ENCODE measurements around the gene TAF11L9. TPM values are rescaled to one million over a fixed set of nuclear protein-coding genes. Genes with fewer than 3 reads are reported as not detected.
"Not testable (repeated sequence)": the region's sequence is repeated elsewhere in the genome, so short reads cannot be mapped to it uniquely, and the experiment has no call there.

Gene TAF11L9
- not detected in 2 replicates for total RNA-seq (2014; rRNA removed; shearing (Covaris generic))

DNA sequence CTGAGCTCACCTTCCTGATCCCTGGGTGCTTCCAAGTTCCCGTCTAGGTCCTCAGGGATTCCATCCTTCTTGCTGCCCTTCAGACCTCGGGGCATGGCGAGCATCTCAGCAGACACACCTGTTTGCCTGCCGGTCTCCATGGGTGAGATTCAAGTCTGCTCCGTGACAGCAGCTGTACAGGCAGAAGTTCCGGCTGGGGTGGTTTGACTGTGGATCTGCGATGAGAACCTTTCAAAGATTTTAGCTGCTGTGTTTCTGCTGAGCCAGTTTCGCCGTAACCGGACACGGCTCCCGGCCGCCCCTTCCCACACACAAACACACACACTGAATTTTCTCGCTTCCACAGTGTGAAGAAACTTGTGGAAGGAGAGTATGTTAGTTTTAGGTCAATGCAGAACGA is at the start of gene TAF11L9:
TAF11L9 (minus strand) TSS at position 140 of the 400 bp plus-strand sequence.
- DNase-seq (ENCODE audit: low spot score): not testable (repeated sequence)

DNA sequence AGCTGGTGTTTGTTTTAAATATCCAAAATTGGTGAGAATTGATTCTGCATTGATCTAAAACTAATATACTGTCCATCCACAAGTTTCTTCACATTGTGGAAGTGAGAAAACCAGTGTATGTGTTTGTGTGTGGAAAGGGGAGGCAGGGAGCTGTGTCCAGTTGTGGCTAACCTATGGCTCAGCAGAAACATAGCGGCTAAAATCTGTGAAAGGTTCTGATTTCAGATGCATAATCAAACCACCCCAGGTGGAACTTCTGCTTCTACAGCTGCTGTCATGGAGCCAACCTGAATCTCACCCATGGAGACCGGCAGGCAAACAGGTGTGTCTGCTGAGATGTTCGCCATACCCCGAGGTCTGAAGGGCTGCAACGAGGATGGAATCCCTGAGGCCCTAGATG is 40.0 kb upstream of the TAF11L9 start, which contains the start of gene TAF11L14:
TAF11L14 (plus strand) TSS at position 301 of the 400 bp plus-strand sequence.
- no peak for DNase-seq (ENCODE audit: low spot score)

- DNase-seq (ENCODE audit: low spot score): not testable (repeated sequence)
Observed at GRCh38 chr5:17631788-17632187, 37.6 kb upstream of the TAF11L9 start, which contains the start of gene TAF11L13. TSS of gene TAF11L13 (plus strand) at chr5:17632088.

GRCh38 chr5:17625686-17626085 is 31.5 kb upstream of the TAF11L9 start:
- no peak for DNase-seq (ENCODE audit: low spot score)

GRCh38 chr5:17620627-17621026 is 26.4 kb upstream of the TAF11L9 start:
- DNase-seq (ENCODE audit: low spot score): no peak

GRCh38 chr5:17619354-17619753 is 25.2 kb upstream of the TAF11L9 start:
- DNase-seq (ENCODE audit: low spot score): peak; percentile 12

DNA sequence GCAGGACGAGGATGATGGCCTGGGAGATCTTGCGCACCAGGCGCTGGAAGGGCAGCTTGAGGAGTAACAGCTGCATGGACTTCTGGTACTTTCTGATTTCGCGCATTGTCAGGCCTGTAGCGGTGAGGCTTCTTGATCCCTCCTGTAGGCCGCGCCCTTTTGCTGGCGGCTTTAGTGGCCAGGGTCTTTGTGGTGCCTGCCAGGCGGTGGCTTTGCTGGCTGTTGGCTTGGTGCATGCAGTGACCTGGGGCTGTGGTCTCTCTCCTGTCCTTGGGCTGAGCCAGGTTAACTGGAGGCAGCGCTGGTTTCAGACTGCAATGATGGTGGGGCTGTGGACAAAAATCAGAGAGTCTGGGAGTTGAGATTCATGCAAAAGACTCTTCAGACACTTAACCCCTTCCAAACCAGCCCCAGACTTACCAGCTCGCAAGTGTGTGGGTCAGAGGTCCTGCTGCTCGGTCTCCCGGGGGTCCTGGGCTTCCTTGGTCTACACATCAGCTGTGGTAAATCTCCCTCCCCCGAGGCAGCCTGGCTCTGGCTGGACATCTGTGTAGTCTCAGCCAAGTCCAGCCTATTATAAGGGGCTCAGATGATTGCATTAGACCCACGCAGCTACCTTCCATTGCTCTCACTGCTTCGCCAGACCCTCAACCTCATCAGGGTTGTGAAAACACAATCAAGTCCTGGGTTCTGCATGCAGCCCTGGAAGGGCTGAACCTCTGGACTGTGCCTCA is 20.8 kb upstream of the TAF11L9 start:
- DNase-seq (ENCODE audit: low spot score): no peak

DNA sequence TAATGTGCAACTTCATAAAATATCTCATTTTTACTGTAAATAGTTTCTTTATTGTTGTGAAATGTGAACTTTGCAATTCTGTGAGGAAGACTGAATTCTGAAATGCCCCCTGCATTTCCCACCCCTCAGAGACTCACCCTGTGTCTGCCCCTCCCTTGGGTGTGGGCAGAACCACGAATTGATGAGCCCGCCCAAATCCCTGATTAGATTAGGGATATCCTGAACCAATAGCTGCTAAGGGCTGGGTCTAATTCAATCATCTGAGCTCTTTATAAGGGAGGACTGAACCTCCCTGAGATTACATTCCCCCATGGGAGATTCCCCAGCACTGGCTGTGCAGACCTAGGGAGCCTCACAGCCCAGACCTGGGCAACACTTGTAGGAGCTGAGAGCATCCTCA is 15.9 kb upstream of the TAF11L9 start, which contains the start of gene TAF11L12:
TAF11L12 (plus strand) TSS at position 301 of the 400 bp plus-strand sequence.
- not testable (repeated sequence) for DNase-seq (ENCODE audit: low spot score)

- not testable (repeated sequence) for DNase-seq (ENCODE audit: low spot score)
Observed at GRCh38 chr5:17607461-17607860, 13.3 kb upstream of the TAF11L9 start.

GRCh38 chr5:17604951-17605350 is 10.8 kb upstream of the TAF11L9 start:
- DNase-seq (ENCODE audit: low spot score): no peak

GRCh38 chr5:17603880-17604279 is 9.7 kb upstream of the TAF11L9 start, which contains the start of gene TAF11L11:
TSS of gene TAF11L11 (plus strand) at chr5:17604183.
- not testable (repeated sequence) for DNase-seq (ENCODE audit: low spot score)

DNA sequence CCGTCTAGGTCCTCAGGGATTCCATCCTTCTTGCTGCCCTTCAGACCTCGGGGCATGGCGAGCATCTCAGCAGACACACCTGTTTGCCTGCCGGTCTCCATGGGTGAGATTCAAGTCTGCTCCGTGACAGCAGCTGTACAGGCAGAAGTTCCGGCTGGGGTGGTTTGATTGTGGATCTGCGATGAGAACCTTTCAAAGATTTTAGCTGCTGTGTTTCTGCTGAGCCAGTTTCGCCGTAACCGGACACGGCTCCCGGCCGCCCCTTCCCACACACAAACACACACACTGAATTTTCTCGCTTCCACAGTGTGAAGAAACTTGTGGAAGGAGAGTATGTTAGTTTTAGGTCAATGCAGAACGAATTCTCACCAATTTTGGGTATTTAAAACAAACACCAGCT is 3.5 kb upstream of the TAF11L9 start, which contains the start of gene TAF11L10:
TAF11L10 (minus strand) TSS at position 101 of the 400 bp plus-strand sequence.
- not testable (repeated sequence) for DNase-seq (ENCODE audit: low spot score)

DNA sequence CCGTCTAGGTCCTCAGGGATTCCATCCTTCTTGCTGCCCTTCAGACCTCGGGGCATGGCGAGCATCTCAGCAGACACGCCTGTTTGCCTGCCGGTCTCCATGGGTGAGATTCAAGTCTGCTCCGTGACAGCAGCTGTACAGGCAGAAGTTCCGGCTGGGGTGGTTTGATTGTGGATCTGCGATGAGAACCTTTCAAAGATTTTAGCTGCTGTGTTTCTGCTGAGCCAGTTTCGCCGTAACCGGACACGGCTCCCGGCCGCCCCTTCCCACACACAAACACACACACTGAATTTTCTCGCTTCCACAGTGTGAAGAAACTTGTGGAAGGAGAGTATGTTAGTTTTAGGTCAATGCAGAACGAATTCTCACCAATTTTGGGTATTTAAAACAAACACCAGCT is 3.3 kb downstream of the TAF11L9 start, which contains the start of gene TAF11L8:
TAF11L8 (minus strand) TSS at position 101 of the 400 bp plus-strand sequence.
- DNase-seq (ENCODE audit: low spot score): not testable (repeated sequence)

DNA sequence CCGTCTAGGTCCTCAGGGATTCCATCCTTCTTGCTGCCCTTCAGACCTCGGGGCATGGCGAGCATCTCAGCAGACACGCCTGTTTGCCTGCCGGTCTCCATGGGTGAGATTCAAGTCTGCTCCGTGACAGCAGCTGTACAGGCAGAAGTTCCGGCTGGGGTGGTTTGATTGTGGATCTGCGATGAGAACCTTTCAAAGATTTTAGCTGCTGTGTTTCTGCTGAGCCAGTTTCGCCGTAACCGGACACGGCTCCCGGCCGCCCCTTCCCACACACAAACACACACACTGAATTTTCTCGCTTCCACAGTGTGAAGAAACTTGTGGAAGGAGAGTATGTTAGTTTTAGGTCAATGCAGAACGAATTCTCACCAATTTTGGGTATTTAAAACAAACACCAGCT is 8.5 kb downstream of the TAF11L9 start, which contains the start of gene TAF11L7:
TAF11L7 (minus strand) TSS at position 101 of the 400 bp plus-strand sequence.
- not testable (repeated sequence) for DNase-seq (ENCODE audit: low spot score)

Other genes starting within 250 kb of the TAF11L9 start
- gene TAF11L2, start 96.2 kb downstream of the TAF11L9 start, total RNA-seq (2014; rRNA removed; shearing (Covaris generic)): not detected in 2 replicates
- gene TAF11L3, start 76.0 kb downstream of the TAF11L9 start, total RNA-seq (2014; rRNA removed; shearing (Covaris generic)): not detected in 2 replicates
- gene TAF11L4, start 72.6 kb downstream of the TAF11L9 start, total RNA-seq (2014; rRNA removed; shearing (Covaris generic)): not detected in 2 replicates
- not detected in 2 replicates for gene TAF11L5, start 69.2 kb downstream of the TAF11L9 start, total RNA-seq (2014; rRNA removed; shearing (Covaris generic))
- not detected in 2 replicates for gene TAF11L6, start 65.7 kb downstream of the TAF11L9 start, total RNA-seq (2014; rRNA removed; shearing (Covaris generic))
- gene TAF11L7, start 8.6 kb downstream of the TAF11L9 start, total RNA-seq (2014; rRNA removed; shearing (Covaris generic)): not detected in 2 replicates
- gene TAF11L8, start 3.4 kb downstream of the TAF11L9 start, total RNA-seq (2014; rRNA removed; shearing (Covaris generic)): not detected in 2 replicates
- not detected in 2 replicates for gene TAF11L10, start 3.4 kb upstream of the TAF11L9 start, total RNA-seq (2014; rRNA removed; shearing (Covaris generic))
- not detected in 2 replicates for gene TAF11L11, start 9.8 kb upstream of the TAF11L9 start, total RNA-seq (2014; rRNA removed; shearing (Covaris generic))
- not detected in 2 replicates for gene TAF11L12, start 16.0 kb upstream of the TAF11L9 start, total RNA-seq (2014; rRNA removed; shearing (Covaris generic))
- gene TAF11L13, start 37.7 kb upstream of the TAF11L9 start, total RNA-seq (2014; rRNA removed; shearing (Covaris generic)): not detected in 2 replicates
- gene TAF11L14, start 40.1 kb upstream of the TAF11L9 start, total RNA-seq (2014; rRNA removed; shearing (Covaris generic)): not detected in 2 replicates